Ovary (tissue), 3 donors: ENCODE data around the gene KSR1.

Source experiments
- CTCF ChIP-seq, 3 donors: fragments of 450-650 bp in 2 of 3; fragments of 200-600 bp in 1 of 3; IDR thresholded peaks; one replicate each; pipeline versions ENCODE4 v1.5.1 to v1.8.0; 2016 to 2022; ENCODE audit warnings: antibody characterized with exemption in 3 of 3, mild to moderate bottlenecking in 1 of 3
- POLR2A ChIP-seq: fragments of 450-650 bp; IDR thresholded peaks from one replicate; pipeline ENCODE4 v1.6.1; 2017; ENCODE audit warnings: antibody characterized with exemption, mild to moderate bottlenecking, moderate library complexity
- donor health status: DM: no; HTN: no; CAD: no.

DNA sequence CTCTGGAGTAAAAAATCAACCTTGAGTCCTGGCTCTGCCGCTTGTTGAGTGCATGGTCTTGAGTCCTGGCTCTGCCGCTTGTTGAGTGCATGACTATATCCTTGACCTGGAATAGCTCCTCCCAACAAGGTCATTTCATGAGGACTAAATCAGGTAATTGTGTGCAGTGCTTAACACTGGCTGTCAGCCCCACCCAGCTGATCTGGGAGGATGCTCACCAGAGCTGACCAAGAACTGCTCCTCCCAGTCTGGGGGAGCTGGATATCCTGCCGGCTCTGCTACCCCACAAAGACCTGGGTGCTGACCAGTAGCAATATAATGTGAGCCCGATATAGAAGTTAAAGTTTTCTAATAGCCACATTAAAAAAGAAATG, 154.0 kb downstream of the KSR1 start:
- TF ChIP-seq POLR2A, result no peak
- no peak for TF ChIP-seq CTCF (IDR thresholded peaks at IDR 0.05)
